Caco-2 (cell line): ENCODE data around the gene TAS2R30. TPM values are rescaled to one million over a fixed set of nuclear protein-coding genes. Genes with fewer than 3 reads are reported as not detected.

Experiments used
- BruUV-seq: library from RNA; stranded (reverse); fragments of 400-500 nt; replicated peaks from 2 replicates; lab custom pipeline; 2021; lab: Mats Ljungman, UMichigan
- CTCF ChIA-PET: fragments of 300-600 bp; sonication (Branson Sonifier 250); formaldehyde crosslinking; loops from one replicate; lab custom pipeline; 2022; ENCODE audit warnings: antibody characterized with exemption; lab: Charles Lee
- POLR2A ChIA-PET: fragments of 300-600 bp; sonication (Branson Sonifier 250); formaldehyde crosslinking; loops from one replicate; lab custom pipeline; 2022; ENCODE audit warnings: antibody characterized with exemption; lab: Charles Lee
- DNase-seq, 2 experiments: peaks; one replicate each; pipeline versions ENCODE4 v3.0.0 to v3.0.0-alpha.2; 2020 to 2022
- H3K27me3 ChIP-seq: replicated peaks from 2 replicates; pipeline ENCODE4 v1.6.0; 2011; ENCODE audit warnings: low read length; ENCODE audit not compliant: control insufficient read depth, insufficient read depth
- H3K36me3 ChIP-seq: 2 replicates; pipeline ENCODE4 v1.5.1; 2011; ENCODE audit warnings: low read length; ENCODE audit not compliant: control insufficient read depth, insufficient read depth
- H3K4me1 ChIP-seq: fragments of 250-450 bp; sonication (Bioruptor Pico); 2 replicates; pipeline ENCODE4 v1.5.1; 2020; ENCODE audit warnings: mild to moderate bottlenecking
- H3K4me3 ChIP-seq: 2 replicates; pipeline ENCODE4 v1.5.1; 2011; ENCODE audit warnings: low read depth, mild to moderate bottlenecking, control low read depth, low read length
- H3K9me3 ChIP-seq: fragments of 250-450 bp; sonication (Bioruptor Pico); 2 replicates; pipeline ENCODE4 v1.5.1; 2020; ENCODE audit warnings: mild to moderate bottlenecking, moderate library complexity
- H3K27ac Mint-ChIP-seq: one replicate; pipeline ENCODE4 v1.8.0; 2022; ENCODE audit warnings: mixed read lengths; ENCODE audit not compliant: unreplicated experiment
- H3K27me3 Mint-ChIP-seq: one replicate; pipeline ENCODE4 v1.8.0; 2022; ENCODE audit warnings: mixed read lengths; ENCODE audit not compliant: insufficient read depth, unreplicated experiment
- H3K36me3 Mint-ChIP-seq: one replicate; pipeline ENCODE4 v1.8.0; 2022; ENCODE audit warnings: mild to moderate bottlenecking, mixed read lengths; ENCODE audit not compliant: insufficient read depth, unreplicated experiment
- H3K4me1 Mint-ChIP-seq: one replicate; pipeline ENCODE4 v1.8.0; 2022; ENCODE audit warnings: low read depth, mixed read lengths; ENCODE audit not compliant: unreplicated experiment
- H3K4me3 Mint-ChIP-seq: one replicate; pipeline ENCODE4 v1.8.0; 2022; ENCODE audit warnings: mild to moderate bottlenecking, moderate library complexity, mixed read lengths; ENCODE audit not compliant: unreplicated experiment
- H3K9me3 Mint-ChIP-seq: one replicate; pipeline ENCODE4 v1.8.0; 2022; ENCODE audit warnings: mixed read lengths; ENCODE audit not compliant: unreplicated experiment
- intact Hi-C: fragments of 100-400 bp; cut with micrococcal nuclease; formaldehyde crosslinking; loops from one replicate; pipeline ENCODE4 v1.10.0; 2022; ENCODE audit not compliant: unreplicated experiment
- total RNA-seq: library from RNA; stranded (reverse); gene quantifications from 2 replicates; pipeline ENCODE4 v1.2.3, GENCODE V29; 2022
- TF ChIP-seq, protein P1 (sequence below), 2 experiments: fragments of 200-600 bp in 1 of 2; IDR thresholded peaks; 1 replicate in 1 of 2; 2 replicates in 1 of 2; pipeline versions ENCODE4 v1.5.1 to v1.8.0; 2011 to 2022; ENCODE audit warnings: antibody characterized with exemption in 1 of 2, control low read depth in 1 of 2, inconsistent platforms in 1 of 2, low read depth in 1 of 2, low read length in 1 of 2, mild to moderate bottlenecking in 1 of 2, moderate library complexity in 1 of 2; ENCODE audit not compliant: insufficient read depth in 1 of 2, severe bottlenecking in 1 of 2, unreplicated experiment in 1 of 2

The TAS2R30 gene
- total RNA-seq, 1 experiment from 2014 or later, result 3.8 TPM

DNA sequence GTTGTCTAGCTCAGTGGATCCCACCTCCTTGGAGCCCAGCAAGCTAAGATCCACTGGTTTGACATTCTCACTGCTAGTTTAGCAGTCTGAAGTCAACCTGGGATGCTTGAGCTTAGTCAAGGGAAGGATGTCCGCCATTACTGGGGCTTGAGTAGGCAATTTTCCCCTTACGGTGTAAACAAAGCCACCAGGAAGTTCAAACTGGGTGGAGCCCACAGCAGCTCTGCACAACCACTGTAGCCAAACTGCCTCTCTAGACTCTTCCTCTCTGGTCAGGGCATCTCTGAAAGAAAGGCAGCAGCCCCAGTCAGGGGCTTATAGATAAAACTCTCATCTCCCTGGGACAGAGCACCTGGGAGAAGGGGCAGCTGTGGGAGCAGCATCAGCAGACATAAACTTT lies 25.6 kb downstream of the TAS2R30 start:
- Histone ChIP-seq H3K4me3 (no peak overlapping the region), H3K9me3 (no peaks in the 10 kb centered on the region; the same call in 1 of the 2 replicates), H3K27me3 (no peaks in the 10 kb centered on the region), H3K4me1 (peaks cover 6% of the 10 kb centered on the region; the same call in 1 of the 2 replicates), H3K36me3 (no peaks in the 10 kb centered on the region)
- no peak for DNase-seq
- Mint-ChIP-seq H3K9me3 (peaks cover 59% of the 10 kb centered on the region), H3K27me3 (no peaks in the 10 kb centered on the region), H3K27ac (no peak overlapping the region), H3K4me3 (no peak overlapping the region), H3K36me3 (peaks cover 36% of the 10 kb centered on the region), H3K4me1 (no peaks in the 10 kb centered on the region)
- no TSS peak for BruUV-seq
- CTCF ChIA-PET, result no interaction called here
- TF ChIP-seq, protein P1, sequence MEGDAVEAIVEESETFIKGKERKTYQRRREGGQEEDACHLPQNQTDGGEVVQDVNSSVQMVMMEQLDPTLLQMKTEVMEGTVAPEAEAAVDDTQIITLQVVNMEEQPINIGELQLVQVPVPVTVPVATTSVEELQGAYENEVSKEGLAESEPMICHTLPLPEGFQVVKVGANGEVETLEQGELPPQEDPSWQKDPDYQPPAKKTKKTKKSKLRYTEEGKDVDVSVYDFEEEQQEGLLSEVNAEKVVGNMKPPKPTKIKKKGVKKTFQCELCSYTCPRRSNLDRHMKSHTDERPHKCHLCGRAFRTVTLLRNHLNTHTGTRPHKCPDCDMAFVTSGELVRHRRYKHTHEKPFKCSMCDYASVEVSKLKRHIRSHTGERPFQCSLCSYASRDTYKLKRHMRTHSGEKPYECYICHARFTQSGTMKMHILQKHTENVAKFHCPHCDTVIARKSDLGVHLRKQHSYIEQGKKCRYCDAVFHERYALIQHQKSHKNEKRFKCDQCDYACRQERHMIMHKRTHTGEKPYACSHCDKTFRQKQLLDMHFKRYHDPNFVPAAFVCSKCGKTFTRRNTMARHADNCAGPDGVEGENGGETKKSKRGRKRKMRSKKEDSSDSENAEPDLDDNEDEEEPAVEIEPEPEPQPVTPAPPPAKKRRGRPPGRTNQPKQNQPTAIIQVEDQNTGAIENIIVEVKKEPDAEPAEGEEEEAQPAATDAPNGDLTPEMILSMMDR (IDR thresholded peaks at IDR 0.05; ENCODE audit: insufficient read depth in 1 of 2, low read depth in 1 of 2, low read length in 1 of 2, severe bottlenecking in 1 of 2, unreplicated experiment in 1 of 2), result no peak
- POLR2A ChIA-PET, result no interaction called here
- intact Hi-C loops, result no loop called here

DNA sequence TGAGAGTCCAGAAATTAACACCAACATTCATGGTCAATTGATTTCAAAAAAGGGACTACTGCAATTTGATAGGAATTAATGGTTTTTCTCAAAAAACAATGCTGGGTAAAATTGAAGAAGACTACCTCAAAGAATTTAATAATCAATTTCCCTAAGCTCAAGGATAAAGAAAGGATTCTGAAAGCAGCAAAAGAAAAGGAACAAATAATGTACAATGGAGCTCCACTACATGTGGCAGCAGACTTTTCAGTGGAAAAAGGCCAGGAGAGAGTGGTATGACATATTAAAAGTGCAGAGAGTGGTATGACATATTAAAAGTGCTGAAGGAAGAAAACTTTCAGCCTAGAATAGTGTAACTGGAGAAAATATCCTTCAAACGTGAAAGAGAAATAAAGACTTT lies 26.7 kb downstream of the TAS2R30 start:
- H3K9me3 Mint-ChIP-seq, result peaks cover 58% of the 10 kb centered on the region
- TF ChIP-seq, protein P1 (IDR thresholded peaks at IDR 0.05; ENCODE audit: insufficient read depth in 1 of 2, low read depth in 1 of 2, low read length in 1 of 2, severe bottlenecking in 1 of 2, unreplicated experiment in 1 of 2), result no peak
- no peak overlapping the region for H3K27ac Mint-ChIP-seq
- no TSS peak for BruUV-seq
- no peaks in the 10 kb centered on the region for H3K4me1 Mint-ChIP-seq
- POLR2A ChIA-PET, result no interaction called here
- H3K36me3 Mint-ChIP-seq, result peaks cover 41% of the 10 kb centered on the region
- H3K27me3 Mint-ChIP-seq, result no peaks in the 10 kb centered on the region
- no peak overlapping the region for H3K4me3 Mint-ChIP-seq
- no peak overlapping the region for H3K4me3 ChIP-seq
- no peaks in the 10 kb centered on the region for H3K36me3 ChIP-seq
- no peaks in the 10 kb centered on the region; the same call in 1 of the 2 replicates for H3K9me3 ChIP-seq
- CTCF ChIA-PET, result no interaction called here
- H3K4me1 ChIP-seq, result peaks cover 6% of the 10 kb centered on the region; the same call in 1 of the 2 replicates
- H3K27me3 ChIP-seq, result no peaks in the 10 kb centered on the region
- intact Hi-C loops, result no loop called here
- DNase-seq, result no peak

DNA sequence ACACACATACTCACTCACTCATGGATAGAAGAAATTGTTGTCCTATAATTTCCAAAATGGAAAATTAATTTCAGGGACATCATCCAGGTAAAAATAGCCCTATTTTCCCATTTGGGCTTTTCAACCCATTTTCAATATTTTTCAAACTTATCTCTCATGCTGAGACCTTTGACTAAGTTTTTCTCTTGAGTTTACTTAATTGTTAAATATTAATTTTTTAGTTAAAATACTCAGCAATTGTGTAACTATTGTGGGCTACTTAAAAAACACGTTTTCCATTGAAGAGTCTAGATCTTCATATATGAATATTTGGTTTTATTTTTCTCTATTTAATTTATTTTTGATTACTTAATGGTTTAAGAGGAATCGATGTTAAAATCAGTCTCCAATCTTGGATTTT lies 28.2 kb downstream of the TAS2R30 start:
- ChIA-PET POLR2A (no interaction called here), CTCF (no interaction called here)
- Mint-ChIP-seq H3K4me1 (no peaks in the 10 kb centered on the region), H3K27me3 (no peaks in the 10 kb centered on the region), H3K27ac (no peak overlapping the region), H3K9me3 (peaks cover 44% of the 10 kb centered on the region), H3K36me3 (peaks cover 38% of the 10 kb centered on the region), H3K4me3 (no peak overlapping the region)
- no peak for DNase-seq
- Histone ChIP-seq H3K36me3 (no peaks in the 10 kb centered on the region), H3K27me3 (no peaks in the 10 kb centered on the region), H3K9me3 (peaks cover 3% of the 10 kb centered on the region; the same call in 1 of the 2 replicates), H3K4me3 (no peak overlapping the region), H3K4me1 (peaks cover 6% of the 10 kb centered on the region; the same call in 1 of the 2 replicates)
- intact Hi-C loops, result no loop called here
- BruUV-seq, result no TSS peak
- TF ChIP-seq, protein P1 (IDR thresholded peaks at IDR 0.05; ENCODE audit: insufficient read depth in 1 of 2, low read depth in 1 of 2, low read length in 1 of 2, severe bottlenecking in 1 of 2, unreplicated experiment in 1 of 2), result no peak
